IMR-90 (cell line): ENCODE measurements around the gene CHRD. TPM values are rescaled to one million over a fixed set of nuclear protein-coding genes. Genes with fewer than 3 reads are reported as not detected.

Source experiments
- ATAC-seq: fragments of 200-7000 bp; cut with Tn5 transposase; 2 replicates; pipeline ENCODE4 v1.9.1; 2020; ENCODE audit warnings: low read depth, mild to moderate bottlenecking, moderate library complexity
- BruUV-seq: library from RNA; stranded (reverse); fragments of 400-500 nt; replicated peaks from 2 replicates; lab custom pipeline; 2021; lab: Mats Ljungman, UMichigan
- CTCF ChIA-PET: fragments of 300-600 bp; formaldehyde crosslinking; extraction: SDS; loops from one replicate; lab custom pipeline; 2021; ENCODE audit warnings: antibody characterized with exemption; lab: Yijun Ruan, JAX
- POLR2A ChIA-PET: fragments of 300-600 bp; sonication (Branson Sonifier 250); formaldehyde crosslinking; loops from one replicate; lab custom pipeline; 2022; ENCODE audit warnings: antibody characterized with exemption; ENCODE audit not compliant: unreplicated experiment; lab: Charles Lee
- DNase-seq: peaks from one replicate; pipeline ENCODE4 v3.0.0; 2013
- H2AFZ ChIP-seq: replicated peaks from 2 replicates; pipeline ENCODE3; 2013; ENCODE audit warnings: low read length, mild to moderate bottlenecking; ENCODE audit not compliant: poor library complexity
- H2AK5ac ChIP-seq: 2 replicates; pipeline ENCODE4 v1.6.1; 2013; ENCODE audit warnings: low read depth, low read length, inconsistent platforms
- H2AK9ac ChIP-seq: replicated peaks from 2 replicates; pipeline ENCODE3; 2013; ENCODE audit warnings: mild to moderate bottlenecking, low read depth, low read length, moderate library complexity; ENCODE audit not compliant: poor library complexity
- H2BK120ac ChIP-seq: 2 replicates; pipeline ENCODE4 v1.6.1; 2013; ENCODE audit warnings: low read depth, low read length, inconsistent platforms
- H2BK15ac ChIP-seq: 3 replicates; pipeline ENCODE4 v1.6.1; 2013; ENCODE audit warnings: low read depth, low read length, inconsistent platforms
- H2BK20ac ChIP-seq: 2 replicates; pipeline ENCODE4 v1.6.1; 2013; ENCODE audit warnings: low read depth, mild to moderate bottlenecking, inconsistent platforms, low read length, moderate library complexity
- H2BK5ac ChIP-seq: 2 replicates; pipeline ENCODE4 v1.6.1; 2013; ENCODE audit warnings: mild to moderate bottlenecking, low read depth, low read length, inconsistent platforms; ENCODE audit not compliant: poor library complexity, severe bottlenecking
- H3K14ac ChIP-seq: replicated peaks from 2 replicates; pipeline ENCODE4 v1.6.1; 2013; ENCODE audit warnings: low read depth, low read length, inconsistent platforms
- H3K18ac ChIP-seq: 2 replicates; pipeline ENCODE4 v1.6.1; 2013; ENCODE audit warnings: low read depth, low read length, control low read depth
- H3K23ac ChIP-seq: 2 replicates; pipeline ENCODE4 v1.6.1; 2013; ENCODE audit warnings: low read depth, low read length, inconsistent platforms
- H3K27ac ChIP-seq: 2 replicates; pipeline ENCODE4 v1.5.1; 2013; ENCODE audit warnings: mild to moderate bottlenecking, control low read depth, low read length; ENCODE audit not compliant: insufficient read depth
- H3K27me3 ChIP-seq: 2 replicates; pipeline ENCODE4 v1.6.1; 2013; ENCODE audit warnings: low read length; ENCODE audit not compliant: control insufficient read depth, insufficient read depth
- H3K36me3 ChIP-seq: 2 replicates; pipeline ENCODE4 v1.6.1; 2013; ENCODE audit warnings: low read length, mixed read lengths; ENCODE audit not compliant: control insufficient read depth, insufficient read depth
- H3K4ac ChIP-seq: 2 replicates; pipeline ENCODE4 v1.6.1; 2013; ENCODE audit warnings: low read depth, low read length, inconsistent platforms
- H3K4me1 ChIP-seq: 2 replicates; pipeline ENCODE4 v1.6.1; 2013; ENCODE audit warnings: low read length, mixed read lengths; ENCODE audit not compliant: control insufficient read depth, insufficient read depth
- H3K4me2 ChIP-seq: 2 replicates; pipeline ENCODE4 v1.6.1; 2013; ENCODE audit warnings: low read depth, mild to moderate bottlenecking, control low read depth, low read length, moderate library complexity
- H3K4me3 ChIP-seq: 2 replicates; pipeline ENCODE4 v1.5.1; 2013; ENCODE audit warnings: low read depth, mild to moderate bottlenecking, control low read depth, low read length, moderate library complexity; ENCODE audit not compliant: insufficient read depth
- H3K56ac ChIP-seq: 2 replicates; pipeline ENCODE4 v1.6.1; 2013; ENCODE audit warnings: low read length, inconsistent platforms; ENCODE audit not compliant: insufficient read depth; ENCODE audit errors: extremely low read depth
- H3K79me1 ChIP-seq, 2 experiments: 2 replicates each; pipeline ENCODE4 v1.6.1; 2013; ENCODE audit warnings: low read length in 2 of 2, inconsistent platforms in 1 of 2, low read depth in 1 of 2
- H3K9ac ChIP-seq: 2 replicates; pipeline ENCODE4 v1.6.1; 2013; ENCODE audit warnings: low read depth, low read length, control low read depth
- H3K9me1 ChIP-seq: 2 replicates; pipeline ENCODE4 v1.6.1; 2013; ENCODE audit warnings: low read length, inconsistent platforms; ENCODE audit not compliant: insufficient read depth
- H3K9me3 ChIP-seq: 2 replicates; pipeline ENCODE4 v1.6.1; 2013; ENCODE audit warnings: low read length; ENCODE audit not compliant: control insufficient read depth, insufficient read depth
- H4K20me1 ChIP-seq: 2 replicates; pipeline ENCODE4 v1.6.1; 2013; ENCODE audit warnings: low read length, inconsistent platforms; ENCODE audit not compliant: insufficient read depth
- H4K5ac ChIP-seq: 2 replicates; pipeline ENCODE4 v1.6.1; 2013; ENCODE audit warnings: mild to moderate bottlenecking, low read depth, low read length, control low read depth
- H4K8ac ChIP-seq, 2 experiments: 2 replicates each; pipeline ENCODE4 v1.6.1; 2013; ENCODE audit warnings: low read depth in 2 of 2, low read length in 2 of 2, control low read depth in 1 of 2, inconsistent platforms in 1 of 2
- H4K91ac ChIP-seq: 2 replicates; pipeline ENCODE4 v1.6.1; 2013; ENCODE audit warnings: low read depth, low read length, inconsistent platforms; ENCODE audit not compliant: insufficient read depth
- CHD1 ChIP-seq: IDR thresholded peaks from 2 replicates; pipeline ENCODE4 v1.6.1; 2012; ENCODE audit warnings: low read depth, low read length, improper control_type of control experiment
- CTCF ChIP-seq: conservative IDR thresholded peaks from 2 replicates; pipeline ENCODE4 v1.5.1; 2012; ENCODE audit warnings: mild to moderate bottlenecking, low read depth, low read length, improper control_type of control experiment
- ELK1 ChIP-seq: fragments of 150-350 bp; IDR thresholded peaks from 2 replicates; pipeline ENCODE4 v1.6.1; 2016; ENCODE audit warnings: low read depth, mild to moderate bottlenecking, low read length, moderate library complexity, borderline replicate concordance
- MAZ ChIP-seq: IDR thresholded peaks from 2 replicates; pipeline ENCODE4 v1.6.1; 2012; ENCODE audit warnings: low read depth, mild to moderate bottlenecking, low read length, improper control_type of control experiment, moderate library complexity, borderline replicate concordance
- MXI1 ChIP-seq: IDR thresholded peaks from 2 replicates; pipeline ENCODE4 v1.6.1; 2012; ENCODE audit warnings: low read depth, mild to moderate bottlenecking, low read length, moderate library complexity, borderline replicate concordance
- POLR2A ChIP-seq: IDR thresholded peaks from 2 replicates; pipeline ENCODE4 v1.6.1; 2012; ENCODE audit warnings: mild to moderate bottlenecking, low read depth, low read length
- RCOR1 ChIP-seq: IDR thresholded peaks from 2 replicates; pipeline ENCODE4 v1.6.1; 2012; ENCODE audit warnings: mild to moderate bottlenecking, low read length, improper control_type of control experiment; ENCODE audit not compliant: insufficient replicate concordance
- SMC3 ChIP-seq: fragments of 150-350 bp; IDR thresholded peaks from 2 replicates; pipeline ENCODE4 v1.6.1; 2016; ENCODE audit warnings: low read depth, mild to moderate bottlenecking, antibody characterized with exemption, low read length, moderate library complexity
- USF2 ChIP-seq: fragments of 150-350 bp; IDR thresholded peaks from 2 replicates; pipeline ENCODE4 v1.6.1; 2017; ENCODE audit warnings: mild to moderate bottlenecking, antibody characterized with exemption, low read length, low read depth
- WGBS, 2 experiments: methylation state at CpG; one replicate each; pipeline versions ENCODE4 v1.1.5 to v1.1.7; 2013; ENCODE audit warnings: missing lambda C conversion rate in 2 of 2; ENCODE audit not compliant: insufficient read length in 1 of 2; ENCODE audit errors: extremely low coverage in 2 of 2; 5-methylcytosine and 5-hydroxymethylcytosine counted together
- dilution Hi-C: fragments of 300-500 bp; cut with HindIII; formaldehyde crosslinking; loops from one replicate; pipeline ENCODE4 v1.14.3; 2018; ENCODE audit warnings: low sequenced_read_pairs; ENCODE audit not compliant: unreplicated experiment
- in situ Hi-C: fragments of 300-500 bp; cut with MboI; formaldehyde crosslinking; loops from 3 replicates; pipeline ENCODE4 v1.14.3; 2019; ENCODE audit warnings: low sequenced_read_pairs, inconsistent platforms, mixed read lengths
- intact Hi-C: fragments of 100-400 bp; cut with micrococcal nuclease; formaldehyde crosslinking; loops from 2 replicates; pipeline ENCODE4 v1.10.0; 2022
- polyA plus RNA-seq, 3 experiments: library from polyadenylated mRNA; depleted of rRNA; stranded (reverse); fragments of >200 nt; gene quantifications; 2 replicates each; pipeline ENCODE4 v1.2.3, GENCODE V29; 2012; ENCODE audit warnings: low replicate concordance in 1 of 3
- total RNA-seq: library from RNA; depleted of rRNA; stranded (reverse); fragments of >200 nt; gene quantifications from 2 replicates; pipeline ENCODE4 v1.2.3, GENCODE V29; 2012

The CHRD gene
- total and polyA plus RNA-seq, 2 of the 4 experiments (the other 2 are of a cell fraction): under 0.01 to 0.09 TPM

- no peak overlapping the region for H4K8ac ChIP-seq
- no peaks in the 10 kb centered on the region for H3K9me1 ChIP-seq
- POLR2A ChIA-PET: no interaction called here
- H2AFZ ChIP-seq: no peak overlapping the region
- in situ Hi-C loops: loop anchor here (5.0 to 10.0 kb wide), 3 partner anchors 159 to 431 kb away; no protein-coding TSS in a partner anchor
- no peak overlapping the region for H4K5ac ChIP-seq
- dilution Hi-C loops: loop anchor here (25.0 kb wide), 1 partner anchor 164 kb away; no protein-coding TSS in a partner anchor
- H2BK120ac ChIP-seq: no peak overlapping the region
- no peak overlapping the region for H4K91ac ChIP-seq
- H3K4me1 ChIP-seq: 0 out of 2 replicates have a peak, but pooled peaks cover 4% of the 10 kb centered on the region
- H3K9me3 ChIP-seq: no peaks in the 10 kb centered on the region
- ATAC-seq (no peak), DNase-seq (no peak)
- H3K4ac ChIP-seq: no peak overlapping the region
- H2BK20ac ChIP-seq: no peak overlapping the region
- no peak overlapping the region for H3K18ac ChIP-seq
- H3K4me2 ChIP-seq: no peak overlapping the region
- no peak overlapping the region for H2AK9ac ChIP-seq
- no peak overlapping the region for H2BK5ac ChIP-seq
- no peak overlapping the region for H3K4me3 ChIP-seq
- no peak overlapping the region for H3K56ac ChIP-seq
- H3K9ac ChIP-seq: no peak overlapping the region
- TF ChIP-seq CHD1 (no peak), SMC3 (no peak), USF2 (no peak), MXI1 (no peak), ELK1 (no peak), RCOR1 (no peak), MAZ (no peak), POLR2A (no peak), CTCF (no peak)
- H3K36me3 ChIP-seq: peaks cover 3% of the 10 kb centered on the region
- CTCF ChIA-PET: no interaction called here
- H4K20me1 ChIP-seq: peaks cover 5% of the 10 kb centered on the region; the same call in 1 of the 2 replicates
- H2BK15ac ChIP-seq: no peak overlapping the region
- BruUV-seq: no TSS peak
- 69% methylated on average over 3 of the region's 6 CpGs; no CpG with 5 or more reads in 1 of the 2 experiments for WGBS, 2 experiments
- H3K79me1 ChIP-seq: no peaks in the 10 kb centered on the region
- no peak overlapping the region for H3K14ac ChIP-seq
- peaks cover 43% of the 10 kb centered on the region for H3K27me3 ChIP-seq
- H2AK5ac ChIP-seq: no peak overlapping the region
- intact Hi-C loops: loop anchor here (5.0 kb wide), 2 partner anchors 404 to 429 kb away; no protein-coding TSS in a partner anchor
- no peak overlapping the region for H3K23ac ChIP-seq
- H3K27ac ChIP-seq: no peak overlapping the region
Observed at GRCh38 chr3:184373422-184373821, 6.4 kb upstream of the CHRD start.
